SK-N-SH treated with all-trans-retinoic acid at 6 μM for 48 hours (cell line): ENCODE data around the gene GAD1.

Experiments used
- ATAC-seq: fragments of 200-7000 bp; cut with Tn5 transposase; 3 replicates; pipeline ENCODE4 v1.9.1; 2020; ENCODE audit warnings: mild to moderate bottlenecking, moderate library complexity
- ARNTL ChIP-seq: fragments of 450-650 bp; formaldehyde crosslinking; IDR thresholded peaks from 2 replicates; pipeline ENCODE4 v1.5.0; 2020; ENCODE audit warnings: low read depth, mild to moderate bottlenecking, moderate library complexity, borderline replicate concordance
- BACH2 ChIP-seq: fragments of 250-450 bp; sonication (Bioruptor Pico); IDR thresholded peaks from 2 replicates; pipeline ENCODE4 v1.9.0; 2021; ENCODE audit warnings: mild to moderate bottlenecking, borderline replicate concordance
- CREB5 ChIP-seq: fragments of 250-450 bp; sonication (Bioruptor Pico); IDR thresholded peaks from 2 replicates; pipeline ENCODE4 v1.5.1; 2020; ENCODE audit warnings: low read depth, mild to moderate bottlenecking, moderate library complexity
- CSDC2 ChIP-seq: fragments of 250-450 bp; sonication (Bioruptor Pico); IDR thresholded peaks from 2 replicates; pipeline ENCODE4 v1.5.0; 2020; ENCODE audit warnings: mild to moderate bottlenecking, moderate library complexity
- ESRRG ChIP-seq: fragments of 250-450 bp; sonication (Bioruptor Pico); IDR thresholded peaks from 2 replicates; pipeline ENCODE4 v1.6.1; 2021; ENCODE audit warnings: mild to moderate bottlenecking
- GLIS3 ChIP-seq: fragments of 250-450 bp; sonication (Bioruptor Pico); IDR thresholded peaks from 2 replicates; pipeline ENCODE4 v1.5.0; 2020; ENCODE audit warnings: mild to moderate bottlenecking, moderate library complexity
- OSR1 ChIP-seq: fragments of 250-450 bp; sonication (Bioruptor Pico); IDR thresholded peaks from 2 replicates; pipeline ENCODE4 v1.8.0; 2022; ENCODE audit warnings: moderate library complexity, mild to moderate bottlenecking, inconsistent platforms
- POU6F1 ChIP-seq: fragments of 250-450 bp; sonication (Bioruptor Pico); IDR thresholded peaks from 2 replicates; pipeline ENCODE4 v1.8.0; 2021; ENCODE audit warnings: low read depth, mild to moderate bottlenecking, moderate library complexity, borderline replicate concordance
- PPARA ChIP-seq: fragments of 250-450 bp; sonication (Bioruptor Pico); IDR thresholded peaks from 2 replicates; pipeline ENCODE4 v1.5.0; 2020; ENCODE audit warnings: mild to moderate bottlenecking, borderline replicate concordance
- RARB ChIP-seq: fragments of 250-450 bp; sonication (Bioruptor Pico); IDR thresholded peaks from 2 replicates; pipeline ENCODE4 v1.8.0; 2021; ENCODE audit warnings: mild to moderate bottlenecking, moderate library complexity
- TOX ChIP-seq: fragments of 250-450 bp; sonication (Bioruptor Pico); IDR thresholded peaks from 2 replicates; pipeline ENCODE4 v1.8.0; 2021; ENCODE audit warnings: mild to moderate bottlenecking, moderate library complexity, borderline replicate concordance
- ZC3H10 ChIP-seq: fragments of 250-450 bp; sonication (Bioruptor Pico); IDR thresholded peaks from 2 replicates; pipeline ENCODE4 v1.5.1; 2021; ENCODE audit warnings: mild to moderate bottlenecking, moderate library complexity
- ZFP3 ChIP-seq: fragments of 250-450 bp; sonication (Bioruptor Pico); IDR thresholded peaks from 2 replicates; pipeline ENCODE4 v1.5.0; 2020; ENCODE audit warnings: mild to moderate bottlenecking, moderate library complexity
- ZFP30 ChIP-seq: fragments of 450-650 bp; formaldehyde crosslinking; IDR thresholded peaks from 2 replicates; pipeline ENCODE4 v1.5.0; 2022; ENCODE audit warnings: mild to moderate bottlenecking, moderate library complexity
- ZNF565 ChIP-seq: fragments of 450-650 bp; formaldehyde crosslinking; conservative IDR thresholded peaks from 2 replicates; pipeline ENCODE4 v1.5.0; 2020; ENCODE audit warnings: low read depth, mild to moderate bottlenecking, moderate library complexity
- ZNF70 ChIP-seq: fragments of 450-650 bp; formaldehyde crosslinking; IDR thresholded peaks from 2 replicates; pipeline ENCODE4 v1.5.0; 2020; ENCODE audit warnings: mild to moderate bottlenecking, moderate library complexity
- ZNF8 ChIP-seq: fragments of 450-650 bp; formaldehyde crosslinking; IDR thresholded peaks from 2 replicates; pipeline ENCODE4 v1.5.0; 2020; ENCODE audit warnings: mild to moderate bottlenecking, moderate library complexity
- TF ChIP-seq, protein P1 (sequence below): fragments of 250-450 bp; sonication (Bioruptor Pico); IDR thresholded peaks from 2 replicates; pipeline ENCODE4 v1.5.1; 2021; ENCODE audit warnings: mild to moderate bottlenecking, moderate library complexity
- TF ChIP-seq, protein P2 (sequence below): fragments of 250-450 bp; sonication (Bioruptor Pico); IDR thresholded peaks from 2 replicates; pipeline ENCODE4 v1.8.0; 2020; ENCODE audit warnings: mild to moderate bottlenecking, moderate library complexity, borderline replicate concordance

Gene GAD1

DNA sequence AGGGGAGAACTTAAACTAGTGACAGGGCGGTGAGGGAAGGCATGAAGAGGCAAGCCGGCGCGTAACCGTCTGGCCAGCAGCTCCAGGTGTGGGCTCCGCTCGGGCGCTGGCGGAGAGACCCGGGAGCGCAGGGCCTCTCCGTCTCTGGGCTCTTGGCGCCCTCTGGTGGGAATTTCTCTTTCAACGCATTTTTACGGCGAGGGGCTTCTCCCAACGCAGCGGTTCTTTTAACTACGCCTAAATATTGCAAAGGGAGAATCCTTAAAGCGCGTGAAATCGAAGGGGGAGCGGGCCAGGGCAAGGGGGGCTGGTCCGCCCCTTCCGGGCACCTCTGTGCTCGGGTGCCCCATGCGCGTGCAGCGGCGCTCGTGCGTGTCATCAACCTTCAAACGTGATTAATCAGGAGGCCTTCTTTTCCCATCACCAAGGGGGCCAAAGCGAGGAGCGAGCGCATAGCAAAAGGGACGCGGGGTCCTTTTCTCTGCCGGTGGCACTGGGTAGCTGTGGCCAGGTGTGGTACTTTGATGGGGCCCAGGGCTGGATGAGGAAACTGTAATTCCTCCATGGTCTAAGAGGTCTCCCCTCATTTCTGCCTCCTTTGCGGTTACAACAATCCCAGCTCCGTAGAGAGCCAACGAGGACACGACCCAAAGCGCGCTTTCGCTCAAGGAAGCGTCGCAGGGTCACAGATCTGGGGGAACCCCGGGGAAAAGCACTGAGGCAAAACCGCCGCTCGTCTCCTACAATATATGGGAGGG is 762 bp upstream of the GAD1 start:
- ATAC-seq: peak; percentile 73
- TF ChIP-seq CREB5 (CRISPR knock-in tag): no peak
- TF ChIP-seq, protein P1, sequence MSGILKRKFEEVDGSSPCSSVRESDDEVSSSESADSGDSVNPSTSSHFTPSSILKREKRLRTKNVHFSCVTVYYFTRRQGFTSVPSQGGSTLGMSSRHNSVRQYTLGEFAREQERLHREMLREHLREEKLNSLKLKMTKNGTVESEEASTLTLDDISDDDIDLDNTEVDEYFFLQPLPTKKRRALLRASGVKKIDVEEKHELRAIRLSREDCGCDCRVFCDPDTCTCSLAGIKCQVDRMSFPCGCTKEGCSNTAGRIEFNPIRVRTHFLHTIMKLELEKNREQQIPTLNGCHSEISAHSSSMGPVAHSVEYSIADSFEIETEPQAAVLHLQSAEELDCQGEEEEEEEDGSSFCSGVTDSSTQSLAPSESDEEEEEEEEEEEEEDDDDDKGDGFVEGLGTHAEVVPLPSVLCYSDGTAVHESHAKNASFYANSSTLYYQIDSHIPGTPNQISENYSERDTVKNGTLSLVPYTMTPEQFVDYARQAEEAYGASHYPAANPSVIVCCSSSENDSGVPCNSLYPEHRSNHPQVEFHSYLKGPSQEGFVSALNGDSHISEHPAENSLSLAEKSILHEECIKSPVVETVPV (CRISPR knock-in tag): no peak
- no peak for TF ChIP-seq CSDC2
- TF ChIP-seq GLIS3 (CRISPR knock-in tag): no peak
- TF ChIP-seq ZNF70: no peak
- TF ChIP-seq, protein P2, sequence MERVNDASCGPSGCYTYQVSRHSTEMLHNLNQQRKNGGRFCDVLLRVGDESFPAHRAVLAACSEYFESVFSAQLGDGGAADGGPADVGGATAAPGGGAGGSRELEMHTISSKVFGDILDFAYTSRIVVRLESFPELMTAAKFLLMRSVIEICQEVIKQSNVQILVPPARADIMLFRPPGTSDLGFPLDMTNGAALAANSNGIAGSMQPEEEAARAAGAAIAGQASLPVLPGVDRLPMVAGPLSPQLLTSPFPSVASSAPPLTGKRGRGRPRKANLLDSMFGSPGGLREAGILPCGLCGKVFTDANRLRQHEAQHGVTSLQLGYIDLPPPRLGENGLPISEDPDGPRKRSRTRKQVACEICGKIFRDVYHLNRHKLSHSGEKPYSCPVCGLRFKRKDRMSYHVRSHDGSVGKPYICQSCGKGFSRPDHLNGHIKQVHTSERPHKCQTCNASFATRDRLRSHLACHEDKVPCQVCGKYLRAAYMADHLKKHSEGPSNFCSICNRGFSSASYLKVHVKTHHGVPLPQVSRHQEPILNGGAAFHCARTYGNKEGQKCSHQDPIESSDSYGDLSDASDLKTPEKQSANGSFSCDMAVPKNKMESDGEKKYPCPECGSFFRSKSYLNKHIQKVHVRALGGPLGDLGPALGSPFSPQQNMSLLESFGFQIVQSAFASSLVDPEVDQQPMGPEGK: no peak

DNA sequence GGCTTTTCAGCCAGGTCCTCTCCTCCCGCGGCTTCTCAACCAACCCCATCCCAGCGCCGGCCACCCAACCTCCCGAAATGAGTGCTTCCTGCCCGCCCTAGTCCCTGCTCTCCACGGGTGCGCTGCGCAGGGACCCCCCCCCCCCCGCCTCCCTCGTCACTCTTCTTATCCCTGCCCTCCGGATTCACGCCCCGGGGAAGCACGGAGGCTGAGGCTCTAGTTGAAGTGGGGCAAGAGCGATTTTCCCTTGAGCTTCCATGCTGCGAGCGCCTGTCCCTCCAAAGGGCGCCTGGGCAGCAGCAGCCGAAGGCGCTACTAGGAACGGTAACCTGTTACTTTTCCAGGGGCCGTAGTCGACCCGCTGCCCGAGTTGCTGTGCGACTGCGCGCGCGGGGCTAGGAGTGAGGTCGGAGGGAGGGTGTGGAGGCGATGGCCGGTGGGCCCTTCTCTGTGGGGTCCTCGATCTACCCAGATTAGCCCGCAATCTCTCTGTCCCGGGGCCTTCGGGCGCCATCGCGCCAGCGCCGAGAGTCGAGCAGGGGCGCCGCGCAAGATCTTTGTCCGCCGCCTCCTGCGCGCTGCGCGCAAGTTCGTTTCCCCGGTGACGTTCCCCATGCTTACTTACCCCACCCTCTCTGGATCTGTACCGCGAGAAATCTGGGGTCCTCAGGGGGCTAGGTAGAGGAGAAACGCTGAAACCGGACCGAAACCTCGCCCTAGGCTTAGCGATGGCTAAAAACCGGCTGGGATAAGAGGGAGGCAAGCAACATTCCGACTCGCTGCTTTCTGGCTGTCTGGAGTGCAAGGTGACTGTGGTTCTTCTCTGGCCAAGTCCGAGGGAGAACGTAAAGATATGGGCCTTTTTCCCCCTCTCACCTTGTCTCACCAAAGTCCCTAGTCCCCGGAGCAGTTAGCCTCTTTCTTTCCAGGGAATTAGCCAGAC is 677 bp downstream of the GAD1 start:
- TF ChIP-seq PPARA (CRISPR knock-in tag) (no peak), ZFP3 (CRISPR knock-in tag) (no peak), BACH2 (CRISPR knock-in tag) (no peak), ESRRG (CRISPR knock-in tag) (no peak), ZNF565 (CRISPR knock-in tag) (no peak), CREB5 (CRISPR knock-in tag) (no peak), TOX (no peak), ZC3H10 (CRISPR knock-in tag) (no peak), ZNF70 (no peak), POU6F1 (no peak), RARB (CRISPR knock-in tag) (no peak), ZFP30 (CRISPR knock-in tag) (no peak), ZNF8 (CRISPR knock-in tag) (no peak), CSDC2 (no peak), ARNTL (CRISPR knock-in tag) (no peak), OSR1 (CRISPR knock-in tag) (no peak), GLIS3 (CRISPR knock-in tag) (no peak)
- TF ChIP-seq, protein P2: no peak
- peak; percentile 23 for ATAC-seq
